Measurements from ENCODE around the gene FUT7. TPM values are rescaled to one million over a fixed set of nuclear protein-coding genes. Genes with fewer than 3 reads are reported as not detected.

FUT7 gene
- total and polyA plus RNA-seq, 2 of the 13 experiments (the other 11 are each of a cell fraction or from before 2014, with no cell fraction given), result 0.05 TPM; not detected in 1

DNA sequence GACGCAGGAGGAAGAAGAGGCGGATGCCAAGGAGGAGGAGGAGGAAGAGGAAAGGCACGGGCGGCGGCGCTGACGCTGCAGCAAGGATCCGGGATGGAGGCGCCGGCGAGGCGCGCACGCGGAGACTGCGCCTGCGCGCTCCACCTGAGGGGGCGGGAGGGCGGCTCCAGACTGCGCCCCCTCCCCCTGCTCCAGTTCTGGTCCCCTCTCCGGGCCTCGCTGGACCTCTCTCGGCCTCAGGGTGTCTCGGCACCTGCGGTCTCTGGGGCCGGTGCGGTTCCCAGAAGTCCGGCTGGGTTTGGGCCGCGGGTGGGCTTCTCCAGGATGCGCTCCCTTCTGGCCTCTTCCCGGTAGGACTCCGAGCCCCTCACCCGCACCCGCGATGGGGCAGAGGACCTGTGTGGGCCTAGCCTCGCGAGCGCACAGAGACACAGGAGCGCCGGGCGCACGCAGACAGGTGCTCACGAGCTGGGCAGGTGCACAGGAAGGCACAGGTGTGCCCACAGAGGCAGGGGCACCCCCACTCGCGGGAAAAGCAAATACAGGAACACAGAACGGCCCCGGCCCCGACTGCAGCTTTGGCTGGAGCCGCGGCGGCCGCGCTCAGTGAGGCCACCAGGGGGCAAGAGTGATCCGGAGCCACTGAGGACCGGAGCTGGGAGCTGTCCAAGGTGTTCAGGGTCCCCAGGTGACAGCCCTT, 14.3 kb upstream of the FUT7 start, which contains the start of gene NPDC1 (continued):
- TF ChIP-seq, protein P1, sequence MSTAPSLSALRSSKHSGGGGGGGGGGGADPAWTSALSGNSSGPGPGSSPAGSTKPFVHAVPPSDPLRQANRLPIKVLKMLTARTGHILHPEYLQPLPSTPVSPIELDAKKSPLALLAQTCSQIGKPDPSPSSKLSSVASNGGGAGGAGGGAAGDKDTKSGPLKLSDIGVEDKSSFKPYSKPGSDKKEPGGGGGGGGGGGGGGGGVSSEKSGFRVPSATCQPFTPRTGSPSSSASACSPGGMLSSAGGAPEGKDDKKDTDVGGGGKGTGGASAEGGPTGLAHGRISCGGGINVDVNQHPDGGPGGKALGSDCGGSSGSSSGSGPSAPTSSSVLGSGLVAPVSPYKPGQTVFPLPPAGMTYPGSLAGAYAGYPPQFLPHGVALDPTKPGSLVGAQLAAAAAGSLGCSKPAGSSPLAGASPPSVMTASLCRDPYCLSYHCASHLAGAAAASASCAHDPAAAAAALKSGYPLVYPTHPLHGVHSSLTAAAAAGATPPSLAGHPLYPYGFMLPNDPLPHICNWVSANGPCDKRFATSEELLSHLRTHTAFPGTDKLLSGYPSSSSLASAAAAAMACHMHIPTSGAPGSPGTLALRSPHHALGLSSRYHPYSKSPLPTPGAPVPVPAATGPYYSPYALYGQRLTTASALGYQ (CRISPR knock-in tag; IDR thresholded peaks at IDR 0.05), result 0 out of 2 replicates have a peak, but pooled peaks have one; percentile 47
- TF ChIP-seq RFX3 (CRISPR knock-in tag; IDR thresholded peaks at IDR 0.05) (no peak; the same call in 1 of the 2 replicates), FOXP1 (IDR thresholded peaks at IDR 0.05) (no peak), FOXP1 (CRISPR knock-in tag; IDR thresholded peaks at IDR 0.05) (no peak), TBX3 (IDR thresholded peaks at IDR 0.05; ENCODE audit: borderline replicate concordance) (no peak), BORCS8-MEF2B (CRISPR knock-in tag; IDR thresholded peaks at IDR 0.05) (peak; percentile 90), FOXA3 (CRISPR knock-in tag; IDR thresholded peaks at IDR 0.05) (peak; percentile 43), ZMAT3 (CRISPR knock-in tag; conservative IDR thresholded peaks at IDR 0.05) (0 out of 2 replicates have a peak, but pooled peaks have one; percentile 55), ZNF138 (CRISPR knock-in tag; IDR thresholded peaks at IDR 0.05; ENCODE audit: low read depth) (peak; percentile 89), SMAD3 (CRISPR knock-in tag; IDR thresholded peaks at IDR 0.05) (peak; percentile 96), HNRNPH1 (optimal IDR thresholded peaks at IDR 0.05; ENCODE audit: low read depth, low read length) (no peak), ZNF354B (CRISPR knock-in tag; IDR thresholded peaks at IDR 0.05) (no peak), DNMT1 (CRISPR knock-in tag; IDR thresholded peaks at IDR 0.05) (no peak), ZNF737 (CRISPR knock-in tag; IDR thresholded peaks at IDR 0.05; ENCODE audit: borderline replicate concordance) (no peak), MXD4 (CRISPR knock-in tag; IDR thresholded peaks at IDR 0.05) (peak; percentile 69; the same call in 1 of the 2 replicates), ZNF703 (CRISPR knock-in tag; IDR thresholded peaks at IDR 0.05; ENCODE audit: borderline replicate concordance) (0 out of 2 replicates have a peak, but pooled peaks have one; percentile 3), SP1 (IDR thresholded peaks at IDR 0.05) (no peak), SP1 (CRISPR knock-in tag; IDR thresholded peaks at IDR 0.05) (no peak), ZNF713 (CRISPR knock-in tag; IDR thresholded peaks at IDR 0.05) (no peak), HNF4A (CRISPR knock-in tag; IDR thresholded peaks at IDR 0.05) (no peak), ZNF792 (CRISPR knock-in tag; IDR thresholded peaks at IDR 0.05) (peak; percentile 78), ZNF781 (CRISPR knock-in tag; IDR thresholded peaks at IDR 0.05; ENCODE audit: borderline replicate concordance, not compliant biosample characterization) (peak; percentile 26)
- TF ChIP-seq, protein P2, sequence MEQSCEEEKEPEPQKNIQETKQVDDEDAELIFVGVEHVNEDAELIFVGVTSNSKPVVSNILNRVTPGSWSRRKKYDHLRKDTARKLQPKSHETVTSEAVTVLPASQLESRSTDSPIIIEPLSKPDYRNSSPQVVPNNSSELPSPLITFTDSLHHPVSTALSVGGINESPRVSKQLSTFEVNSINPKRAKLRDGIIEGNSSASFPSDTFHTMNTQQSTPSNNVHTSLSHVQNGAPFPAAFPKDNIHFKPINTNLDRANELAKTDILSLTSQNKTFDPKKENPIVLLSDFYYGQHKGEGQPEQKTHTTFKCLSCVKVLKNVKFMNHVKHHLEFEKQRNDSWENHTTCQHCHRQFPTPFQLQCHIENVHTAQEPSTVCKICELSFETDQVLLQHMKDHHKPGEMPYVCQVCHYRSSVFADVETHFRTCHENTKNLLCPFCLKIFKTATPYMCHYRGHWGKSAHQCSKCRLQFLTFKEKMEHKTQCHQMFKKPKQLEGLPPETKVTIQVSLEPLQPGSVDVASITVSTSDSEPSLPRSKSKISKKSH (CRISPR knock-in tag; IDR thresholded peaks at IDR 0.05; ENCODE audit: borderline replicate concordance), result peak; percentile 77
- TF ChIP-seq, protein P3, sequence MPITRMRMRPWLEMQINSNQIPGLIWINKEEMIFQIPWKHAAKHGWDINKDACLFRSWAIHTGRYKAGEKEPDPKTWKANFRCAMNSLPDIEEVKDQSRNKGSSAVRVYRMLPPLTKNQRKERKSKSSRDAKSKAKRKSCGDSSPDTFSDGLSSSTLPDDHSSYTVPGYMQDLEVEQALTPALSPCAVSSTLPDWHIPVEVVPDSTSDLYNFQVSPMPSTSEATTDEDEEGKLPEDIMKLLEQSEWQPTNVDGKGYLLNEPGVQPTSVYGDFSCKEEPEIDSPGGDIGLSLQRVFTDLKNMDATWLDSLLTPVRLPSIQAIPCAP (CRISPR knock-in tag; IDR thresholded peaks at IDR 0.05; ENCODE audit: low read depth), result no peak
